RWPE2 (cell line): Measurements from ENCODE around the gene NKAIN2.

Experiments used
- ATAC-seq: fragments of 200-7000 bp; cut with Tn5 transposase; 3 replicates; pipeline ENCODE4 v1.9.1; 2021; ENCODE audit warnings: low read depth
- DNase-seq: peaks from one replicate; pipeline ENCODE4 v3.0.0-alpha.2; 2020; ENCODE audit warnings: low spot score
- H3K27ac ChIP-seq: fragments of 450-650 bp; 2 replicates; pipeline ENCODE4 v1.5.1; 2017; ENCODE audit warnings: mild to moderate bottlenecking; ENCODE audit not compliant: poor library complexity, severe bottlenecking
- H3K27me3 ChIP-seq: fragments of 250-450 bp; sonication (Bioruptor Pico); 2 replicates; pipeline ENCODE4 v1.5.1; 2021; ENCODE audit warnings: mild to moderate bottlenecking, moderate library complexity; ENCODE audit not compliant: insufficient read depth, poor library complexity, severe bottlenecking
- H3K36me3 ChIP-seq: fragments of 250-450 bp; sonication (Bioruptor Pico); 2 replicates; pipeline ENCODE4 v1.5.1; 2020; ENCODE audit warnings: low read depth, mild to moderate bottlenecking, moderate library complexity
- H3K4me1 ChIP-seq: fragments of 250-450 bp; sonication (Bioruptor Pico); 2 replicates; pipeline ENCODE4 v1.5.1; 2021; ENCODE audit warnings: mild to moderate bottlenecking, moderate library complexity; ENCODE audit not compliant: insufficient read depth, poor library complexity, severe bottlenecking
- H3K4me3 ChIP-seq: fragments of 250-450 bp; sonication (Bioruptor Pico); 2 replicates; pipeline ENCODE4 v1.5.1; 2021; ENCODE audit warnings: mild to moderate bottlenecking, moderate library complexity; ENCODE audit not compliant: severe bottlenecking
- H3K9me3 ChIP-seq: fragments of 250-450 bp; sonication (Bioruptor Pico); 2 replicates; pipeline ENCODE4 v1.5.1; 2021; ENCODE audit warnings: mild to moderate bottlenecking, moderate library complexity; ENCODE audit not compliant: severe bottlenecking
- CTCF ChIP-seq: fragments of 450-650 bp; IDR thresholded peaks from one replicate; pipeline ENCODE4 v1.5.1; 2017; ENCODE audit warnings: mild to moderate bottlenecking, moderate library complexity; ENCODE audit not compliant: poor library complexity, severe bottlenecking

The NKAIN2 gene

DNA sequence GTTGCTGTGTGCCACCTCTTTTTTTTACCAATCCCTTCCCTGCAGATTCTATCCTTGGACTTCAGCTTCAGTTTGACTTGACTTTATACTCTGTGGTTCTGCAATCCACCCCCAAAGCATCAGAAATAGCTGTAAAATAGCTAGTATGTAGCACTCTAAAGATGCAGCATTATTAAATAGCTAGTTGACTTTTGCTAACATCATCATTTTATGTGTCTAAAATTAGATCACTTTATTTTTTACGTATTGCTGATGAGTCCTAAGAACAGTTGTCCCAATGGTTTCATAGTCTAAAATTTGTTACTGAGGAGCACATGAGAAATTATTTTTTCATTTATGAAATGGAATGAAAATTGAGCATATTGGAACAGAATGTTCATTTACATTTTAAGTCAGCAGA lies 138.2 kb downstream of the NKAIN2 start:
- ATAC-seq = no peak
- no peak overlapping the region for H3K4me3 ChIP-seq
- TF ChIP-seq CTCF = no peak
- H3K9me3 ChIP-seq = no peaks in the 10 kb centered on the region
- H3K36me3 ChIP-seq = no peaks in the 10 kb centered on the region
- no peaks in the 10 kb centered on the region for H3K27me3 ChIP-seq
- H3K4me1 ChIP-seq = no peaks in the 10 kb centered on the region
- H3K27ac ChIP-seq = no peak overlapping the region
- no peak for DNase-seq

DNA sequence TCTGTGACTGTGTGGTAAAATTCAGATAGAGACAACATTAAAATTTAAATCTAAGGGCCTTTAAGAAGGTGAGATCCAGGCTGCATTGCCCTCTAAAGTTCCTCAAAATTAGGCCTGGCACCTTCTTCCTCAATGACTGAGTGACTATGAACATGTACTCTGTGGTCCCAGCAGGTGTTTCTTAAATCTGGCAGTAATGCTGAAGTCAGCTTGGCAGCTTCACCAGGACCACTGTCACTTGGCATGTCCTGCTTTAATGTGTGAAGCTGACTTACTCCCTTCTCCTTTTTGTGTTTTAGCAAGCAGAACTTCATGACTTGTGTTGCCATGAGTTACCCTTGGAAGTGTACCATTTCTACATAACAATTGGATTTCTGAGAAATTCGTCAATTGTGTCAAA lies 141.7 kb downstream of the NKAIN2 start:
- no peaks in the 10 kb centered on the region for H3K27me3 ChIP-seq
- no peak overlapping the region for H3K27ac ChIP-seq
- H3K4me3 ChIP-seq = no peak overlapping the region
- H3K36me3 ChIP-seq = no peaks in the 10 kb centered on the region
- no peaks in the 10 kb centered on the region for H3K9me3 ChIP-seq
- ATAC-seq (no peak), DNase-seq (no peak)
- TF ChIP-seq CTCF = no peak
- no peaks in the 10 kb centered on the region for H3K4me1 ChIP-seq

GRCh38 chr6:123953920-123954319 lies 150.3 kb downstream of the NKAIN2 start:
- Histone ChIP-seq H3K36me3 (no peaks in the 10 kb centered on the region), H3K27ac (no peak overlapping the region), H3K9me3 (no peaks in the 10 kb centered on the region), H3K4me1 (no peaks in the 10 kb centered on the region), H3K4me3 (no peak overlapping the region), H3K27me3 (no peaks in the 10 kb centered on the region)
- ATAC-seq (no peak), DNase-seq (no peak)
- TF ChIP-seq CTCF = no peak

GRCh38 chr6:123956492-123957139 lies 153.0 kb downstream of the NKAIN2 start:
- no peak overlapping the region for H3K4me3 ChIP-seq
- H3K36me3 ChIP-seq = no peaks in the 10 kb centered on the region
- TF ChIP-seq CTCF = no peak
- no peak for DNase-seq
- H3K27me3 ChIP-seq = no peaks in the 10 kb centered on the region
- no peaks in the 10 kb centered on the region for H3K4me1 ChIP-seq
- no peak overlapping the region for H3K27ac ChIP-seq
- H3K9me3 ChIP-seq = no peaks in the 10 kb centered on the region
- ATAC-seq = peak; percentile 45; the same call in 1 of the 3 replicates

DNA sequence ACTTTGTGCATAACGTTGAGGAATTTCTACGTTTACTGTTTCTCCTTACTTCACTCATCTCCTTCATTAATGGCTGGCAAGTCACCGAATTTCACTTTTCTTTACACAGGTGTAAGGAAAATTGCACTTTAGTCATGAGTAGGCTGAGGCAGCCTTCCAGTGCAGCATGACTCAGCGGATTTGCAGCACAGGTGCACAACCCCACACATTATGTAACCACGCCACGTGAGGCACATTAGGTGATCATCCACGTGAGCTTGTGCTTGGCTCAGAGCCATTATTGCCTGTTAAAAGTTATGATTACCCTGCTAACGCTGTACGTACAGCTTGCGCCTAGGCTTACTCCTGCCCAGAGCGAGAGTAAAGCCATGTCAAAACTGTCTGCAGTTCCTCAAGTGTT lies 158.8 kb downstream of the NKAIN2 start:
- Histone ChIP-seq H3K9me3 (no peaks in the 10 kb centered on the region), H3K4me3 (no peak overlapping the region), H3K36me3 (no peaks in the 10 kb centered on the region), H3K27ac (no peak overlapping the region), H3K27me3 (no peaks in the 10 kb centered on the region), H3K4me1 (no peaks in the 10 kb centered on the region)
- DNase-seq (no peak), ATAC-seq (0 out of 3 replicates have a peak, but pooled peaks have one; percentile 29)
- TF ChIP-seq CTCF = no peak
